Colonic mucosa (tissue), 4 donors: Measurements from ENCODE around the gene FHIT. TPM values are rescaled to one million over a fixed set of nuclear protein-coding genes. Genes with fewer than 3 reads are reported as not detected.

ENCODE experiments used
- DNase-seq: peaks from one replicate; pipeline ENCODE4 v3.0.0-alpha.2; 2020
- H3K27ac ChIP-seq: fragments of 200-600 bp; one replicate; pipeline ENCODE4 v1.8.0; 2021
- H3K27me3 ChIP-seq: fragments of 200-600 bp; one replicate; pipeline ENCODE4 v1.8.0; 2021
- H3K36me3 ChIP-seq: fragments of 200-600 bp; one replicate; pipeline ENCODE4 v1.8.0; 2021
- H3K4me1 ChIP-seq: fragments of 200-600 bp; one replicate; pipeline ENCODE4 v1.8.0; 2021; ENCODE audit warnings: mild to moderate bottlenecking
- H3K4me3 ChIP-seq: fragments of 200-600 bp; one replicate; pipeline ENCODE4 v1.8.0; 2021
- H3K9ac ChIP-seq, 2 donors: one replicate each; pipeline ENCODE4 v1.7.0; 2013; ENCODE audit warnings: control low read depth in 2 of 2, low read depth in 2 of 2, low read length in 2 of 2
- H3K9me3 ChIP-seq: fragments of 200-600 bp; one replicate; pipeline ENCODE4 v1.8.0; 2021
- intact Hi-C: fragments of 100-400 bp; cut with DNase I; formaldehyde crosslinking; loops from one replicate; pipeline ENCODE4 v1.14.1; 2022
- total RNA-seq, 2 donors: library from RNA; stranded (reverse); fragmentation: NEBNext Ultra II Directional in 1 of 2; extraction: Animal tissue kit (Norgen Biotek cat#: 25700) in 1 of 2; gene quantifications; one replicate each; pipeline ENCODE4 v1.2.1, GENCODE V29; 2021
- TF ChIP-seq, protein P1 (sequence below): fragments of 200-600 bp; IDR thresholded peaks from one replicate; pipeline ENCODE4 v1.8.0; 2022; ENCODE audit warnings: antibody characterized with exemption, mild to moderate bottlenecking
- donor health status: healthy.
- donor health status: DM: no; HTN: no; CAD: no.
- donor health status: DM: no; HTN: no; CAD: no.

FHIT gene
- total RNA-seq, 2 donors from 2014 or later = 7.7 to 9.4 TPM

GRCh38 chr3:60263191-60263590 lies 988.1 kb downstream of the FHIT start:
- Histone ChIP-seq H3K9me3 (no peaks in the 10 kb centered on the region), H3K4me1 (no peaks in the 10 kb centered on the region), H3K4me3 (no peak overlapping the region), H3K36me3 (no peaks in the 10 kb centered on the region), H3K9ac (no peak overlapping the region), H3K27ac (no peak overlapping the region), H3K27me3 (no peaks in the 10 kb centered on the region)
- TF ChIP-seq, protein P1, sequence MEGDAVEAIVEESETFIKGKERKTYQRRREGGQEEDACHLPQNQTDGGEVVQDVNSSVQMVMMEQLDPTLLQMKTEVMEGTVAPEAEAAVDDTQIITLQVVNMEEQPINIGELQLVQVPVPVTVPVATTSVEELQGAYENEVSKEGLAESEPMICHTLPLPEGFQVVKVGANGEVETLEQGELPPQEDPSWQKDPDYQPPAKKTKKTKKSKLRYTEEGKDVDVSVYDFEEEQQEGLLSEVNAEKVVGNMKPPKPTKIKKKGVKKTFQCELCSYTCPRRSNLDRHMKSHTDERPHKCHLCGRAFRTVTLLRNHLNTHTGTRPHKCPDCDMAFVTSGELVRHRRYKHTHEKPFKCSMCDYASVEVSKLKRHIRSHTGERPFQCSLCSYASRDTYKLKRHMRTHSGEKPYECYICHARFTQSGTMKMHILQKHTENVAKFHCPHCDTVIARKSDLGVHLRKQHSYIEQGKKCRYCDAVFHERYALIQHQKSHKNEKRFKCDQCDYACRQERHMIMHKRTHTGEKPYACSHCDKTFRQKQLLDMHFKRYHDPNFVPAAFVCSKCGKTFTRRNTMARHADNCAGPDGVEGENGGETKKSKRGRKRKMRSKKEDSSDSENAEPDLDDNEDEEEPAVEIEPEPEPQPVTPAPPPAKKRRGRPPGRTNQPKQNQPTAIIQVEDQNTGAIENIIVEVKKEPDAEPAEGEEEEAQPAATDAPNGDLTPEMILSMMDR = no peak
- DNase-seq = no peak
- intact Hi-C loops = no loop called here

DNA sequence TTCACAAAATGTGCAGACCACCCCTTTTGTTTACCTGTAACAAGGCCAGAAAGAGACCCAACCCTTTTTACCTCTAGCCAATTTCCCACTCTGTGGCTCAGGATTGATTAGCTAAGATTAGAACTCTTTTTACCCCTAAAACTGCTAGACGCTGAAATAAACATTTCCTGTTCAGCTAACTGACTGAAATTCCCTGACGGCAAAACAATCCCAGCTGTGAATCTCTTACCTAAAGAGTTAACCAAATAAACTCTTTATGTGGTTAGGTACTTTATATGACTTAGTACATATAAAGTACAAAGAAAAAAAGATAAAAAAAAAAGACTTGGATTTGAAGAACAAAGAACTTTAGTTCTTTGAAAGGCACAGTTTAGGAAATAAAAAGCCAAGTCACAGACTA lies 988.7 kb downstream of the FHIT start:
- no peaks in the 10 kb centered on the region for H3K4me1 ChIP-seq
- intact Hi-C loops = no loop called here
- H3K9me3 ChIP-seq = no peaks in the 10 kb centered on the region

GRCh38 chr3:60260546-60260945 lies 990.7 kb downstream of the FHIT start:
- TF ChIP-seq, protein P1 = no peak
- Histone ChIP-seq H3K4me3 (no peak overlapping the region), H3K36me3 (no peaks in the 10 kb centered on the region), H3K9ac (no peak overlapping the region), H3K27me3 (no peaks in the 10 kb centered on the region), H3K9me3 (no peaks in the 10 kb centered on the region), H3K27ac (no peak overlapping the region), H3K4me1 (no peaks in the 10 kb centered on the region)
- intact Hi-C loops = no loop called here
- DNase-seq = no peak

More for the DNA sequence above, 988.7 kb downstream of the FHIT start:
- TF ChIP-seq, protein P1 = no peak
- Histone ChIP-seq H3K27me3 (no peaks in the 10 kb centered on the region), H3K4me3 (no peak overlapping the region), H3K9ac (no peak overlapping the region), H3K27ac (no peak overlapping the region), H3K36me3 (no peaks in the 10 kb centered on the region)
- DNase-seq = no peak

- no peaks in the 10 kb centered on the region for H3K9me3 ChIP-seq
- TF ChIP-seq, protein P1 = no peak
- no peak overlapping the region for H3K9ac ChIP-seq
- H3K27me3 ChIP-seq = no peaks in the 10 kb centered on the region
- intact Hi-C loops = no loop called here
- no peak overlapping the region for H3K4me3 ChIP-seq
- H3K36me3 ChIP-seq = no peaks in the 10 kb centered on the region
- no peak overlapping the region for H3K27ac ChIP-seq
- no peaks in the 10 kb centered on the region for H3K4me1 ChIP-seq
- no peak for DNase-seq
Measured at GRCh38 chr3:60250810-60251209, 1000.4 kb downstream of the FHIT start.

DNA sequence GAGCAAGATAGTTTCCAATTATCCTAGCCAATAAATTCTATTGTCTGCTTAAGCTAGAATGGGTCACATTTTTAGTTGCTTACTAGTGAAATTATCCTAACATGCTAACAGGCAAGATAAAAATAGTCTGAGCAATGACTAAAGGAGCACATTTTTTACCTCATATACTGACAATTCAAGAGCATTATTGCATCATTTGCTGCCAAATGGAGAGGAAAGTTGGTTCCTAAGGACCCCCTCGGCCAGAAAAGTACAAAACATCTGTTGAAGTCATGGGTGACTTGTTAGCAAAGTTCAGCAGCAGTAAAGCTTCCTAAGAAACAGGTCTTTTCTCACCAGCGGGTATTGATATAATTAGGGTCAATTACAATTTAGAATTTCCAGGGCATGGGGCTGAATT lies 1001.0 kb downstream of the FHIT start:
- no peak overlapping the region for H3K27ac ChIP-seq
- DNase-seq = no peak
- no peaks in the 10 kb centered on the region for H3K27me3 ChIP-seq
- no peak overlapping the region for H3K9ac ChIP-seq
- H3K4me1 ChIP-seq = no peaks in the 10 kb centered on the region
- TF ChIP-seq, protein P1 = no peak
- intact Hi-C loops = no loop called here
- no peaks in the 10 kb centered on the region for H3K9me3 ChIP-seq
- no peak overlapping the region for H3K4me3 ChIP-seq
- H3K36me3 ChIP-seq = no peaks in the 10 kb centered on the region

GRCh38 chr3:60246361-60246760 lies 1004.9 kb downstream of the FHIT start:
- DNase-seq = no peak
- no peaks in the 10 kb centered on the region for H3K4me1 ChIP-seq
- no peak overlapping the region for H3K4me3 ChIP-seq
- no peak overlapping the region for H3K27ac ChIP-seq
- TF ChIP-seq, protein P1 = no peak
- no peaks in the 10 kb centered on the region for H3K36me3 ChIP-seq
- no peak overlapping the region for H3K9ac ChIP-seq
- intact Hi-C loops = no loop called here
- H3K27me3 ChIP-seq = no peaks in the 10 kb centered on the region
- no peaks in the 10 kb centered on the region for H3K9me3 ChIP-seq
